Keratinocyte (primary cell): Measurements from ENCODE around the gene BTBD3. TPM values are rescaled to one million over a fixed set of nuclear protein-coding genes. Genes with fewer than 3 reads are reported as not detected.

Experiments used
- DNase-seq: peaks from one replicate; pipeline ENCODE4 v3.0.0-alpha.2; 2011; ENCODE audit warnings: low read depth, missing footprints, low spot score
- FAIRE-seq: peaks from 2 replicates; lab custom pipeline; 2011; peaks lifted over from hg19 to GRCh38; lab: Jason Lieb, UNC
- H2AFZ ChIP-seq: 2 replicates; pipeline ENCODE4 v1.6.0; 2012; ENCODE audit warnings: low read length, control low read depth, inconsistent platforms; ENCODE audit not compliant: control insufficient read depth
- H3K27ac ChIP-seq: 2 replicates; pipeline ENCODE4 v1.5.1; 2011; ENCODE audit warnings: low read length; ENCODE audit not compliant: control insufficient read depth, insufficient read depth
- H3K27me3 ChIP-seq: 3 replicates; pipeline ENCODE4 v1.6.0; 2011; ENCODE audit warnings: low read length; ENCODE audit not compliant: control insufficient read depth, insufficient read depth; ENCODE audit errors: extremely low read depth
- H3K36me3 ChIP-seq, 2 experiments: 2 replicates in 1 of 2; 3 replicates in 1 of 2; pipeline ENCODE4 v1.5.1; 2011; ENCODE audit warnings: low read length in 2 of 2, mild to moderate bottlenecking in 1 of 2; ENCODE audit not compliant: control insufficient read depth in 2 of 2, insufficient read depth in 2 of 2; ENCODE audit errors: extremely low read depth in 1 of 2
- H3K4me1 ChIP-seq: 3 replicates; pipeline ENCODE4 v1.5.1; 2011; ENCODE audit warnings: low read length; ENCODE audit not compliant: control insufficient read depth, insufficient read depth; ENCODE audit errors: extremely low read depth
- H3K4me2 ChIP-seq: 3 replicates; pipeline ENCODE4 v1.6.0; 2011; ENCODE audit warnings: low read depth, low read length; ENCODE audit not compliant: control insufficient read depth, insufficient read depth; ENCODE audit errors: extremely low read depth
- H3K4me3 ChIP-seq, 3 experiments: fragments of 200-600 bp in 1 of 3; sonication (generic) in 1 of 3; 2 replicates in 2 of 3; 3 replicates in 1 of 3; pipeline ENCODE4 v1.5.1; 2011 to 2016; ENCODE audit warnings: low read length in 3 of 3, mild to moderate bottlenecking in 3 of 3, control low read depth in 2 of 3, inconsistent platforms in 1 of 3, low read depth in 1 of 3, mixed read lengths in 1 of 3, mixed run types in 1 of 3, moderate library complexity in 1 of 3; ENCODE audit not compliant: control insufficient read depth in 2 of 3, insufficient read depth in 2 of 3; ENCODE audit errors: extremely low read depth in 1 of 3
- H3K79me2 ChIP-seq: 2 replicates; pipeline ENCODE4 v1.6.0; 2012; ENCODE audit warnings: low read length; ENCODE audit not compliant: control insufficient read depth, insufficient read depth
- H3K9ac ChIP-seq: 3 replicates; pipeline ENCODE4 v1.6.0; 2011; ENCODE audit warnings: low read length; ENCODE audit not compliant: control insufficient read depth, insufficient read depth; ENCODE audit errors: extremely low read depth
- H3K9me1 ChIP-seq: 3 replicates; pipeline ENCODE4 v1.6.0; 2011; ENCODE audit warnings: low read length; ENCODE audit not compliant: control insufficient read depth, insufficient read depth; ENCODE audit errors: extremely low read depth
- H3K9me3 ChIP-seq: 2 replicates; pipeline ENCODE4 v1.5.1; 2012; ENCODE audit warnings: low read depth, low read length; ENCODE audit not compliant: control insufficient read depth
- H4K20me1 ChIP-seq: 3 replicates; pipeline ENCODE4 v1.6.0; 2011; ENCODE audit warnings: low read length; ENCODE audit not compliant: control insufficient read depth, insufficient read depth; ENCODE audit errors: extremely low read depth
- CTCF ChIP-seq, 3 experiments: IDR thresholded peaks in 1 of 3; conservative IDR thresholded peaks in 1 of 3; optimal IDR thresholded peaks in 1 of 3; 2 replicates in 2 of 3; 3 replicates in 1 of 3; pipeline versions ENCODE3 to v1.5.1; 2011; ENCODE audit warnings: low read length in 3 of 3, mild to moderate bottlenecking in 3 of 3, moderate library complexity in 2 of 3, control low read depth in 1 of 3, inconsistent platforms in 1 of 3; ENCODE audit not compliant: insufficient read depth in 2 of 3; ENCODE audit errors: extremely low read depth in 1 of 3
- EZH2 ChIP-seq: IDR thresholded peaks from one replicate; pipeline ENCODE4 v1.6.1; 2012; ENCODE audit warnings: inconsistent platforms, mild to moderate bottlenecking, low read length, moderate library complexity
- dilution Hi-C: fragments of 300-500 bp; cut with MboI; formaldehyde crosslinking; loops from one replicate; pipeline ENCODE4 v1.7.0; 2020; ENCODE audit warnings: low sequenced_read_pairs; ENCODE audit not compliant: extremely low pct_ligation_motif_present
- polyA plus RNA-seq, 5 experiments: library from polyadenylated mRNA; depleted of rRNA in 3 of 5; stranded (reverse) in 3 of 5; stranded (forward) in 1 of 5; unstranded in 1 of 5; fragments of >200 nt; gene quantifications; 1 replicate in 1 of 5; 2 replicates in 3 of 5; 3 replicates in 1 of 5; pipeline versions ENCODE4 v1.2.1 to v1.2.3, GENCODE V29; 2011 to 2012; ENCODE audit warnings: missing spikeins in 2 of 5, low read depth in 1 of 5, low replicate concordance in 1 of 5

Gene BTBD3
- polyA plus RNA-seq, 1 donor (not counting 4 experiments of a cell fraction or from before 2014, with no cell fraction given), result 29.5 TPM

- FAIRE-seq, result no peak
- no peak overlapping the region for H3K4me3 ChIP-seq
- no peak overlapping the region for H3K9ac ChIP-seq
- H3K36me3 ChIP-seq, result no peaks in the 10 kb centered on the region
- no peak overlapping the region for H2AFZ ChIP-seq
- no peaks in the 10 kb centered on the region for H4K20me1 ChIP-seq
- dilution Hi-C loops, result no loop called here
- TF ChIP-seq CTCF (optimal IDR thresholded peaks at IDR 0.05 in 1 of 3, IDR thresholded peaks at IDR 0.05 in 1 of 3, conservative IDR thresholded peaks at IDR 0.05 in 1 of 3; ENCODE audit: extremely low read depth in 1 of 3, insufficient read depth in 2 of 3, low read length in 3 of 3) (no peak), EZH2 (no peak)
- no peak overlapping the region for H3K27ac ChIP-seq
- no peak overlapping the region for H3K4me2 ChIP-seq
- H3K79me2 ChIP-seq, result no peaks in the 10 kb centered on the region
- H3K9me3 ChIP-seq, result no peaks in the 10 kb centered on the region
- H3K27me3 ChIP-seq, result no peaks in the 10 kb centered on the region
- H3K9me1 ChIP-seq, result no peaks in the 10 kb centered on the region
- H3K4me1 ChIP-seq, result no peaks in the 10 kb centered on the region
- no peak for DNase-seq
Measured at GRCh38 chr20:11937230-11937629, 19.5 kb downstream of the BTBD3 start.

- DNase-seq (no peak), FAIRE-seq (no peak)
- H3K9me1 ChIP-seq, result no peaks in the 10 kb centered on the region
- no peaks in the 10 kb centered on the region for H3K27me3 ChIP-seq
- H3K36me3 ChIP-seq, result no peaks in the 10 kb centered on the region
- no peak for TF ChIP-seq CTCF (optimal IDR thresholded peaks at IDR 0.05 in 1 of 3, IDR thresholded peaks at IDR 0.05 in 1 of 3, conservative IDR thresholded peaks at IDR 0.05 in 1 of 3; ENCODE audit: extremely low read depth in 1 of 3, insufficient read depth in 2 of 3, low read length in 3 of 3)
- TF ChIP-seq EZH2, result no peak
- dilution Hi-C loops, result no loop called here
- H3K27ac ChIP-seq, result no peak overlapping the region
- no peak overlapping the region for H3K9ac ChIP-seq
- H3K4me1 ChIP-seq, result no peaks in the 10 kb centered on the region
- H3K4me3 ChIP-seq, result no peak overlapping the region
- no peaks in the 10 kb centered on the region for H3K79me2 ChIP-seq
- no peak overlapping the region for H3K4me2 ChIP-seq
- H3K9me3 ChIP-seq, result no peaks in the 10 kb centered on the region
- no peak overlapping the region for H2AFZ ChIP-seq
- H4K20me1 ChIP-seq, result no peaks in the 10 kb centered on the region
Measured at GRCh38 chr20:11941593-11942246, 24.0 kb downstream of the BTBD3 start.
